ENCODE measurements around the gene ASCL1.

The ASCL1 gene

GRCh38 chr12:102951841-102952240 lies 5.6 kb upstream of the ASCL1 start:
- no peak for DNase-seq

- DNase-seq = no peak
Measured at GRCh38 chr12:102953221-102953620, 4.3 kb upstream of the ASCL1 start.

DNA sequence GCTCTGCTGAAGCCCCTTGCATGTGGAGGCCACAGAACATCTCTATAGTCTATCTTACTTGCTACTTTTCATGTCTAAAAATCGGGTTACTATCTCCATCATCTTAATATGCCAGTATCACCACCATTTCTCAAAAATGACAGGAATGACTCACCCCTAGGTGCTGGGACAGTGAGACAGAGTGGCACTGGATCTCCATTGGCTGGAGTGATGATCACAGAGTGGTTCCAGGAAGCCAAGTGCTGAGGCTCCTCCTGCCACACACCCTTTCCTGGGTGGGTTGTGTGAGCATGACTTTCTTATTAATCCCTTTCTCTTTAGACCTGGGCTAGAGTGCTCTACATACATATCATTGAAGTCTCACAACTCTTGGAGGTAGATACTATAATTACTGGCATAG lies 3.3 kb upstream of the ASCL1 start:
- no peak for DNase-seq

- DNase-seq = no peak
Measured at GRCh38 chr12:102955926-102956737, 1.3 kb upstream of the ASCL1 start.

DNA sequence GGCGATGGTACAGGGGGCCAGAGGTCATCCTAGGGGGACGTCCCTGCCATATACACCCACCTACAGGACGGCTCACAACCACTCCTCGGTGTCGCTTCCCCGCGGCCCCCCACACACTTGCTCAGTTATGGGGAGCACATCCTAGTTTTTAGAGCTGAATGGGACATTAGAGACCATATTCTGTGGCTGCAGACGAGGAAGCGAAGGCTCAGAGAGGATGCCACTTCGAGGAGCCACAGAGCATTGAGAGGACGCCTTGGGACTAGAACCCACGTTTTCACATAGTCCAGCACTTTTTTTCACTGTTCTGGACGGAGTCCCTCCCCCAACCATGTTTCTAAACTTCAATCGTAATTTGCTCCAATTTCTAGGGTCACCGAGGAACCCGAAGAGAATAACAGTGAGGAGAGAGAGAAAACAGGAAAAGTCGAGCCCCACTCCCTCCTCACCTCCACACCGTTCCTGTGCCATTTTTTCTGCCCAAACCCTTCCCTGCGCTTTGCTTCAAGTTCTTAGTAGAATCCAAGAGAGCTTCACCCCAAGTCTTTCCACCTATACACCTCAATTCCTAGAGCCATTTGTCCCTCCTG lies 641 bp upstream of the ASCL1 start:
- no peak for DNase-seq

- peak; percentile 50 for DNase-seq
Measured at GRCh38 chr12:102958073-102958829, 777 bp downstream of the ASCL1 start.

DNA sequence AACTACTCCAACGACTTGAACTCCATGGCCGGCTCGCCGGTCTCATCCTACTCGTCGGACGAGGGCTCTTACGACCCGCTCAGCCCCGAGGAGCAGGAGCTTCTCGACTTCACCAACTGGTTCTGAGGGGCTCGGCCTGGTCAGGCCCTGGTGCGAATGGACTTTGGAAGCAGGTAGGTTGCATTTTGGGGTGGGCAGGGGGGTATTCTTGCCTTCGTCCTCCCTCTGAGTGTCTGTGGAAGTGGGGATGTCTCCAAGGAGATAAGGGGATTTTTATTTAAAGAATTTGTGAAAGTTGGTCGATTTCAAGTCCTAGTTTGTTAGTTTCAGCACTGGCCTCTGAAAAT lies 1.3 kb downstream of the ASCL1 start:
- no peak for DNase-seq

DNA sequence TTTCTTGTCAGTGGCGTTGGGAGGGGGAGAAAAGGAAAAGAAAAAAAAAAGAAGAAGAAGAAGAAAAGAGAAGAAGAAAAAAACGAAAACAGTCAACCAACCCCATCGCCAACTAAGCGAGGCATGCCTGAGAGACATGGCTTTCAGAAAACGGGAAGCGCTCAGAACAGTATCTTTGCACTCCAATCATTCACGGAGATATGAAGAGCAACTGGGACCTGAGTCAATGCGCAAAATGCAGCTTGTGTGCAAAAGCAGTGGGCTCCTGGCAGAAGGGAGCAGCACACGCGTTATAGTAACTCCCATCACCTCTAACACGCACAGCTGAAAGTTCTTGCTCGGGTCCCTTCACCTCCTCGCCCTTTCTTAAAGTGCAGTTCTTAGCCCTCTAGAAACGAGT lies 1.9 kb downstream of the ASCL1 start:
- no peak for DNase-seq

DNA sequence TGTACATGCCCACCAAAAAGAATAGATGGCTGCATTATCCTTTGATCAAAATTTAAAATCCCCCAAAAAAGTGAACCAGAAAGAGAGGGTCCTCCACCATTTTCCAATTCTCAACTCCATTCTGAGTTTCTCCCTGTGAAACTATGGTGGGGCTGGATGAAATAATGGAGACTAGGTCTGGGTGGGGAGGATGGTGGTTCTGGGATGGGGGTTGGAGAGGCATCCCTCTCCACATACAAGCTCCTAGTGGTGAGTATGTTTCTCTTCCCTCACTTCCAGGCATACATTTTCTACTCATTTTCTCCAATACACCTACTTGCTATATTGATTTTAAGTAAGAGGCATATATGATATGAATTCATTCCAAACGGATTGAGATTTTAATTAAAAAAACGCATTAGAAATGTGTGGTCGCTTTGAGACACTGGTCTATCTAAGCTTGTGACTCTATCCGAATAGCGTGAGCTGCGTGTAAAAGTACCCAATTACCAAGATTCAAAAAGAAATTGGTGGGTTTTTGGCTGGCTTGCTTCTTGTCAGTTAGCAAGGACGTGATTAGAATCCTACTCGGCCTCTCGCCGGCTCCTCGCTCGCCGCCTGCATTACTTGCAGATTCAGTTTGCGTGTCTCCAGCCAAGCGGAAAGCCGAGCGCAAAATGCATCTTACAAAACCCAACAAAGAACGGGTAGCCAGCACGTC lies 3.4 kb downstream of the ASCL1 start:
- no peak for DNase-seq

DNA sequence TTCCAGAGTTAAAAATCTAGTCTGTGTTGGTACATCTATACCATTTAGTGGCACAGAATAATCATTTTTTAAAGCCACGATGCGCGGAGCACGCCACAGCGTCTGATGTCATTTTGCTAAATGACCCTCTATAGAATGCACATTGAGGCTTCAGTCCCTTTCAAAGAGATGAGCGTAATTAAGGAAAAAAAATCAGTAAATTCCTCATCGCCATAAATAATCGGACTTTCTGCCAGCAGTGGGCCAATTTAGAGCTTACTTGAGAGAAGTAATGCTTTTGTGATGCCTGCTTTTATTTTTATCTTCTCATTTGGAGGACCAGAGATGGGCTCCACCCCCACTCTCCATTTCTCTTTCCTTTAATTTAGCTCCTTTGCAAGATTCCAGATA lies 4.0 kb downstream of the ASCL1 start:
- no peak for DNase-seq

DNA sequence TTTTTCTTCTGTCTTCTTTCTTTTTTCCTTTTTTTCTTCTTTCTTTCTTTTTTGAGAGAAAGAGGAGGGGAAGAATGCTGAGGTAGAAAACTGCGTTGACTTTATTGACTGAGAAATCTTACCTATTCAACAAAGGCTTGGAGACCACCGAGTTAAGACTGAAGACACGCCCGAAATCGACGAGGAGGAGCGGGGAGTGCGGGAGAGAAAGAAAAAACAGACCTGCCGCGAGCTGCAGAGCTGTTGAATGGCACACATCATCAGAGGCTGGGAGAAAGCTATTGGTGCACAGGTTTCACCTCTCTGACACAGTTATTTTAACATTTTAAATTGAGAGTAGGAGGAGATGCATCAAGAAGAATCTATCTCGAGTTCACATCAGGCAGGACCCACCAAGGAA lies 5.1 kb downstream of the ASCL1 start:
- no peak for DNase-seq

DNA sequence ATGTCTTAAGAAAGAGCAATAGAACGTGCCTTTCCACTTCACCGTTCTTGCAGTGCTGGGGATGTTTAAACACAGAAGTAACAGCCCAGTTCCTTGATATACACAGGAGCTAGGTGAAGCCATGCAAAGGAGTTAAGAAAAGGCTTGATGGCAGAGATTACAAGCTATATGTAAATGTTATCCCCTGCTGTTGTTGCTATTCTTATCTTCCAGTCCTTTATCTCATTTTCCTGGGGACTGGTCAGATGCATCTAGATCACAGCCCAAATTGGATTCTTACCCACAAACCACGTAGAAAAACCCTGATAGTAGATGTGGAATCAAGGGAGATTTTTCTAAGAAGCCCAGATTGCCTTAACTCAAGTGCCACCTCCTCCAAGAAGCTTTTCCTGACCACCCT lies 5.5 kb downstream of the ASCL1 start:
- no peak for DNase-seq

- DNase-seq = no peak
Measured at GRCh38 chr12:102963796-102964195, 6.3 kb downstream of the ASCL1 start.

DNA sequence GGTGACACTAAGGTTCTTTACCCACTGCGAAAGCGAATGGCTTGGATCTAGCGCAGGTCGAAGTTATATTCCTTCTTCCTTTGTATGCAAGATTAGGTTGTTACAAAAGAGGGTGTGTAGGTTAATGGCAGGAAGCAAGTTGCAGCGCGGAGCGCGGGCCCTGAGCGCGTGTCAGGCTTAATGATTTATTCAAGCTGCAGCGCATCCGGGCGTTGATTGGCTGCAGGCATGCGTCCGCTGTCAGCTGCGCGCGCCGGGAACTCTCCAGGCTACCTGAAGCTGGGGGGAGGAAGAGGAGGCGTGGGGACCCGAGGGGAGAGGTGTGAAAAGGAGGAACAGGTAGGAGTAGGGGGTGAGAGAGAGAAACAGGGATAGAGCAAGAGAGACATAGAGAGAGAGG lies 7.4 kb downstream of the ASCL1 start:
- no peak for DNase-seq

GRCh38 chr12:102965281-102966155 lies 8.0 kb downstream of the ASCL1 start:
- no peak for DNase-seq

GRCh38 chr12:102966200-102966863 lies 8.9 kb downstream of the ASCL1 start:
- no peak for DNase-seq

GRCh38 chr12:102970780-102971179 lies 13.3 kb downstream of the ASCL1 start:
- DNase-seq = no peak

DNA sequence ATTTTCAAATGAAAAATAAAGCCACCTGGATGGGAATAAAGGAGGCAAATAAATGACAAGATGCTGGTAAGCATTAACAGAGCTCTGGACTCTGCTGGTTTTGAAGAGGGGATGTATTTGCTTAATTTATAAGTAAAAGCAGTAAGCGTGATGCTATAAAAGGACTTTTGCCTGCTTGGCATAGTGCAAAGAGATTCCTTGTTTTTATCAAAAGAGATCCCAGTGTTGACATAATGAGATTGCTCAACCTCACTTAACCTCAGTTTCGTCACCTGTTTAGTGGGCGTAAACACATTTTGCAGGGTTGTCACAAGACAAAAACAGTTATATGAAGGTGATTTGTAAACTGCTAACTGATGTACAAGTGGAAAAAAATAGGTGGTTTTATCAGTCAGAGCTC lies 13.8 kb downstream of the ASCL1 start:
- DNase-seq = no peak

- no peak for DNase-seq
Measured at GRCh38 chr12:102973583-102973982, 16.1 kb downstream of the ASCL1 start.

DNA sequence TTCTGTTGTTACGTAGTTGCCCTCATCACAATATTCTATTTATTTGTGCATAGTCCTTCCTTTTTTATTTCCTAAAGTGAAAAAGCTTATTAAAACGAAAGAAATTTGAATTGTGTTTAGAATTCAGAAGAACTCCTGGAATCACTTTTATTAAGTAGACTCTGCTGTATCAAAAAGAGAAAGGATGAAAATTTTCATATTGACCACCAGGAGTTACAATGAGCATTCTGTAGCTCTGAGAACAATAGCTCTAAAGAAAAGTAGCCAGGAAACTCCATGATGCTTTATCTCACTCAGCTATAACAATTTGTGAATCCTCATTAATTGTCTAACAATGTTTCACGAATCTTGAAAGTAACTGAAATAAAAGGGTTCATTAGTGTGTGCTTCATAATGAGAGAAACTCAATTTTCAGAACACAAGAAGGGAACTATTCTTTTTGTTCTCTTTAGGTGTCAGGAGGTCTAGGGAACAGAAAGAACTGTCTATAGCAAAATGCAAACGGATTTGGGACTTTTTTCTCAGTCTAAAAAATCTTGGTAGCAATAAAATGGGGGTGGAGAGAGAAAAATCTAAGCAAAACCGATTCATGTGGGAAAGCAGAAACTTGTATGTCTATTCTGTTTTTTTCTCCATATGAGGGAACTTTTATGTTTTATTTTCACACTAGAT lies 19.3 kb downstream of the ASCL1 start:
- no peak for DNase-seq

Data from fibroblast of skin of back (primary cell).